Neutrophil (primary cell): ENCODE results near the gene EFS.

Experiments used
- H3K27ac ChIP-seq: fragments of 200-600 bp; sonication (generic); 2 replicates; pipeline ENCODE4 v1.5.1; 2016; ENCODE audit warnings: mild to moderate bottlenecking, moderate library complexity
- H3K27me3 ChIP-seq: fragments of 200-600 bp; sonication (generic); 2 replicates; pipeline ENCODE4 v1.6.0; 2016; ENCODE audit warnings: mild to moderate bottlenecking
- H3K36me3 ChIP-seq: fragments of 200-600 bp; sonication (generic); 2 replicates; pipeline ENCODE4 v1.5.1; 2017
- H3K4me1 ChIP-seq, 2 experiments: fragments of 200-600 bp in 1 of 2; sonication (generic) in 1 of 2; 1 replicate in 1 of 2; 2 replicates in 1 of 2; pipeline versions ENCODE4 v1.5.1 to v1.6.1; 2013 to 2016; ENCODE audit warnings: low read depth in 1 of 2, low read length in 1 of 2, mild to moderate bottlenecking in 1 of 2, moderate library complexity in 1 of 2; ENCODE audit not compliant: control insufficient read depth in 1 of 2, insufficient read depth in 1 of 2
- H3K4me3 ChIP-seq, 2 experiments: fragments of 200-600 bp in 1 of 2; sonication (generic) in 1 of 2; 1 replicate in 1 of 2; 2 replicates in 1 of 2; pipeline ENCODE4 v1.5.1; 2013 to 2016; ENCODE audit warnings: low read depth in 1 of 2, low read length in 1 of 2, mild to moderate bottlenecking in 1 of 2, moderate library complexity in 1 of 2
- H3K9me3 ChIP-seq: fragments of 200-600 bp; sonication (generic); 2 replicates; pipeline ENCODE4 v1.5.1; 2016
- CTCF ChIP-seq: fragments of 200-600 bp; sonication (generic); IDR thresholded peaks from 2 replicates; pipeline ENCODE4 v1.5.1; 2016; ENCODE audit warnings: antibody characterized with exemption

The EFS gene

GRCh38 chr14:23376482-23377197 is 11.7 kb upstream of the EFS start, which contains the start of gene CMTM5:
Gene CMTM5 (plus strand): TSS chr14:23377046. CDS start chr14:23377252, 206 bp downstream.
- Histone ChIP-seq H3K4me1 (no peaks in the 10 kb centered on the region), H3K4me3 (no peak within 1 kb of the TSS), H3K27ac (no peak within 1 kb of the TSS), H3K27me3 (peaks cover 6% of the 10 kb centered on the region), H3K9me3 (no peaks in the 10 kb centered on the region), H3K36me3 (no peaks in the 10 kb centered on the region)
- no peak for TF ChIP-seq CTCF

GRCh38 chr14:23375527-23376251 is 10.7 kb upstream of the EFS start:
- Histone ChIP-seq H3K9me3 (no peaks in the 10 kb centered on the region), H3K36me3 (no peaks in the 10 kb centered on the region), H3K27ac (no peak overlapping the region), H3K4me1 (no peaks in the 10 kb centered on the region), H3K27me3 (peaks cover 6% of the 10 kb centered on the region), H3K4me3 (no peak overlapping the region)
- TF ChIP-seq CTCF: no peak

- H3K4me3 ChIP-seq: no peak overlapping the region
- no peak for TF ChIP-seq CTCF
- no peaks in the 10 kb centered on the region for H3K36me3 ChIP-seq
- H3K9me3 ChIP-seq: no peaks in the 10 kb centered on the region
- peaks cover 31% of the 10 kb centered on the region for H3K27me3 ChIP-seq
- H3K4me1 ChIP-seq: no peaks in the 10 kb centered on the region
- H3K27ac ChIP-seq: no peak overlapping the region
These were observed 8.1 kb upstream of the EFS start for GRCh38 chr14:23373041-23373440.

- TF ChIP-seq CTCF: no peak
- no peaks in the 10 kb centered on the region for H3K9me3 ChIP-seq
- H3K27ac ChIP-seq: no peak within 1 kb of the TSS
These were observed 7.5 kb upstream of the EFS start, which contains the start of gene IL25 for GRCh38 chr14:23372509-23372908. Gene IL25 (plus strand): TSS chr14:23372809.

GRCh38 chr14:23371865-23372264 is 6.9 kb upstream of the EFS start:
- no peaks in the 10 kb centered on the region for H3K36me3 ChIP-seq
- no peak for TF ChIP-seq CTCF

More at GRCh38 chr14:23372509-23372908, 7.5 kb upstream of the EFS start, which contains the start of gene IL25:
- peaks cover 34% of the 10 kb centered on the region for H3K27me3 ChIP-seq
- H3K4me3 ChIP-seq: no peak within 1 kb of the TSS
- H3K36me3 ChIP-seq: no peaks in the 10 kb centered on the region
- H3K4me1 ChIP-seq: no peaks in the 10 kb centered on the region

More at GRCh38 chr14:23371865-23372264, 6.9 kb upstream of the EFS start:
- Histone ChIP-seq H3K9me3 (no peaks in the 10 kb centered on the region), H3K27ac (no peak overlapping the region), H3K4me3 (no peak overlapping the region), H3K4me1 (no peaks in the 10 kb centered on the region), H3K27me3 (peaks cover 37% of the 10 kb centered on the region)
